Central memory CD4-positive, alpha-beta T cell (primary cell): ENCODE results near the gene PRAMEF5.
"Not testable (repeated sequence)": the region's sequence is repeated elsewhere in the genome, so short reads cannot be mapped to it uniquely, and the experiment has no call there.

Experiments used
- DNase-seq: peaks from one replicate; pipeline ENCODE4 v3.0.0; 2022
- total RNA-seq, 3 experiments: gene quantifications; one replicate each; lab custom pipeline; 2026; lab: John Stamatoyannopoulos, UW

Gene PRAMEF5
- 0 reads per million in 3 experiments for total RNA-seq

DNA sequence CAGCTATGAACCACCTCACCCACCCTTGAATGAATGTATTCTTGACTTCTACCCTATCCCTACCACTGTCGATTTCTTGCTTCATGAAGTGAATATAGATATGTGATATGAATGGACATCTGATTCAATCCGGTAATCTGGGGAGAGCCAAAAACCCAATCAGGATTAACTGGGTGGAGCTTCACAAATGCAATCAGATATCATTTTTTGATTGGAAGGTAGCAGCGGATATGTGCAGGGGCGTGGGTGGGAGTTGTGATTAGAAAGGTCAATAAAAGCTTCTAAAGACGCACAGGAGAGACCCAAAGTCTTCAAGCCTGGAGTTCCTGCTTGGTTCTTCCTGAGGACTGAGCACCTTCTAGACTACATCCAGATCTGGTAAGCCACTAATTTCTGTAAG, at the start of gene PRAMEF5:
PRAMEF5 (plus strand) TSS at position 301 of the 400 bp plus-strand sequence. CDS start 5,071 bp downstream, outside the sequence.
- not testable (repeated sequence) for DNase-seq

- not testable (repeated sequence) for DNase-seq
Observed at GRCh38 chr1:13208712-13209111, 45.3 kb upstream of the PRAMEF5 start.

GRCh38 chr1:13216619-13217018, 37.4 kb upstream of the PRAMEF5 start:
- not testable (repeated sequence) for DNase-seq

DNA sequence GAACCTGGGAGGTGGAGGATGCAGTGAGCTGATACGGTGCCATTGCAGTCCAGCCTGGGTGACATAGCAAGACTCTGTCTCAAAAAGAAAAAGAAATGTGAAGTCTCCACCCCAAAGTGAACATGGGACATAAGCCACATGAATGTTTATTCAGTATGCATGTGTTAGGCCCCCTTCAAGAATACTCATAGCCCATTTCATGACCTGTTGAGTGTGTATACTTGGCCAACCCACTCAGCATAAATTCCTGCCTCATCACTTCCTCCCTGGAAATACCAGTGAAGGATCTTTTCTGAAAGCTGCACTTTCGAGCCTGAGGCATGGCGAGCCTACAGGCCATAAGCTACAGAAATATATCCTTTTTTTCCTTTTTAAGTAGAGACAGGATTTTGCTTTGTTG, 34.8 kb upstream of the PRAMEF5 start:
- DNase-seq: not testable (repeated sequence)

DNA sequence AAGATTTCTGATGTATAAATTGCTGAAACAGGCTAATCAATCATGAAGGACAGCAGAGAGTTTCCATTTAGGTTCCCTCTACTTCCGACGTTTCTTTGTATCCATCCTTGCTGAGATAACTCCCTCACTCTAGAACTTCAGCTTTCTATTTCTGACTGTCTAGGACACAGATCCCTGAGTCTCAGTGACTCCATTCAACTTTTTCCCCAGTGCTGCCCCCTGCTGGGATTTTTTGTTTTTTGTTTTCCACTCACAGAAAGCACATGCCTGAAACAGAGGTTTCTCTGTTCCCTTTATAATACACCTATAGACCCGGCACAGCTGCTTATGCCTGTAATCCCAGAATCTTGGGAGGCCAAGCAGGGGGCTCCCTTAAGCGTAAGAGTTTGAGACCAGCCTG, 31.2 kb upstream of the PRAMEF5 start:
- not testable (repeated sequence) for DNase-seq

- DNase-seq: no peak
Observed at GRCh38 chr1:13224480-13225060, 29.4 kb upstream of the PRAMEF5 start.

DNA sequence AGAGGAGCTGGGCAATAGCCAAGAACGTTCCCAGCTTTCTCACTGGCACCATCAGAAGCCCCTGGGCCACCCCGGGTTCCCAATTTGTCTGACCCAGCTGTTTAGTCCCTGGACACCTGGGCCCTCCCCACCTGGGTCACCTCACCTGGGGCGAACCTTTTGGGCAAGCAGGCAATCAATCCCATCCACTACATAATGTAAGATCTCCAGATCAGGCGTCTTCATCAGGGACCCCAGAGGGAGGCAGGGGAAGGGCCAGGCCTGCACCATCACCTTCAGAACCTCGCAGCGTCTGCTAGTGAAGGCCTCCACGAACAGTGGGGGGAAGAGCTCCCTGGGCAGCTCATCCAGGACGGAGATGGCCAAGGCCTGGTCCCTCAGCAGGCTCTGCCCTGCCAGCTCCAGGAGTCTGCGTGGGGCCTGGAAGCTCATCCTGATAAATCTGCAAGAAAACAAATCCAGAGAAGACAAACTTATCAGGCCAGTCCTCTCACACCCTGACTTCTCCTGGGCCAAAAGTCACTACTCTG, 28.3 kb upstream of the PRAMEF5 start, which contains the start of gene PRAMEF18:
PRAMEF18 (minus strand) TSS at position 480 of the 530 bp plus-strand sequence; CDS start at position 432, 48 bp downstream.
- DNase-seq: not testable (repeated sequence)

DNA sequence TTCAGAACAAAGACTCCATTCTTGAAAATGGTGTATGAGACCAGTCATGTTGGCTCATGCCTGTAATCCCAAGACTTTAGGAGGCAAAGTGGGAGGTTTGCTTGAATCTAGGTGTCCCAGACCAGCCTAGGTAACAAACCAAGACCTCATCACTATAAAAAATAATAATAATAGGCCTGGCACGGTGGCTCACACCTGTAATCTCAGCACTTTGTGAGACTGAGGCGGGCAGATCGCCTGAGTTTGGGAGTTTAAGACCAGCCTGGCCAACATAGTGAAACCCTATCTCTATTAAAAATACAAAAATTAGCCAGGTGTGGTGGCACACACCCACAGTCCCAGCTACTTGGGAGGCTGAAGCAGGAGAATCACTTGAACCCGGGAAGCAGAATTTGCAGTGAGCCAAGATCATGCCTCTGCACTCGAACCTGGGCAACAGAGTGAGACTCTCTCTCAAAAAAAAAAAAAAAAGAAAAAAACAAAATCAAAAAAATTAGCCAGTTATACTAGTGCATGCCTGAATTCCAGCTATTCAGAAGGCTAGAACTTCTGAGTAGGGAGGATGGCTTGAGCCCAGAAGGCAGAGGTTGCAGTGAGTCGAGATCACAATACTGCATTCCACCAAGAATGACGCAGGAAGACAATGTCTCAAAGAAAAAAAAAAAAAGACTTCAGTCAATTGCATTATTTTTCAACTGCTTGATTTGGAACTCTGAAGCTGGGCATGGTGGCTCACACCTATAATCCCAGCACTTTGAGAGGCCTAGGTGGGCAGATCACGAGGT, 26.5 kb upstream of the PRAMEF5 start:
- DNase-seq: not testable (repeated sequence)

GRCh38 chr1:13228343-13228781, 25.6 kb upstream of the PRAMEF5 start:
- DNase-seq: no peak

- DNase-seq: not testable (repeated sequence)
Observed at GRCh38 chr1:13230096-13230495, 23.9 kb upstream of the PRAMEF5 start.

GRCh38 chr1:13230601-13231000, 23.4 kb upstream of the PRAMEF5 start:
- not testable (repeated sequence) for DNase-seq

DNA sequence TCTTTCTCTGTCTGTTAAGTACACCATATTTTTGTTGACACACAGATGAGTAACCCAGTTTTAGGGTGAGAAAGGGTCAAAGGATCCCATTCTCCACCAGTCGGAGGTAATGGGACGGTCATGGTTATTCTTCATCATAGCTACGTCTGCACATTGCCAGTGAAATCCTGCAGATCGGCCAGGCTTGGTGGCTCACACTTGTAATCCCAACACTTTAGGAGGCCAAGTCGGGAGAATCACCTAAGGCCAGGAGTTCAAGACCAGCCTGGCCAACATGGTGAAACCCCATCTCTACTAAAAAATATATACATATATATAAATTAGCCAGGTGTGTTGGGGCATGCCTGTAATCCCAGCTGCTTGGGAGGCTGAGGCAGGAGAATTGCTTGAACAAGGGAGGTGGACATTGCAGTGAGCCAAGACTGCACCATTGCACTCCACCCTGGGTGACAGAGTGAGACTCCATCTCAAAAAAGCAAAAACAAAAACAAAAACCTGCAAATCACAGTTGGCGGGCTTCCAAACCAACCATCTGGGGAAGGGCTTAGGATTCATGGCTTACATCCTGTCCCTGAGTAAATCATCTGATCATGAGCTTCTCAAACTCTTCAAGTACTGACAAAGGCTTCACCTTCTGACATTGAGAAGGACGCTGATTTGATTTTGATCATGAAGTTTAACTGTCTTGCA, 22.8 kb upstream of the PRAMEF5 start:
- not testable (repeated sequence) for DNase-seq

DNA sequence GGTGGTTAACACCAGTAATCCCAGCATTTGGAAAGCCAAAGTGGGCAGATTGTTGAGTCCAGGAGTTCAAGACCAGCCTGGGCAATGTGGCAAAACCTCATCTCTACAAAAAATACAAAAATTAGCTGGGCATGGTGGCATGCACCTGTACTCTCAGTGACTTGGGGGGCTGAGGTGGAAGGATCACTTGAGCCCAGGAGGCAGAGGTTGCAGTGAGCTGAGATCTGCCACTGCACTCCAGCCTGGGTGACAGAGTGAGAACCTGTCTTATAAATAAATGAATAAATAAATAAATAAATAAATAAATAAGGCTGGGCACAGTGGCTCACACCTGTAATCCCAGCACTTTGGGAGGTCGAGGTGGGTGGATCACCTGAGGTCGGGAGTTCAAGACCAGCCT, 21.9 kb upstream of the PRAMEF5 start:
- not testable (repeated sequence) for DNase-seq

GRCh38 chr1:13234057-13234456, 19.9 kb upstream of the PRAMEF5 start:
- DNase-seq: not testable (repeated sequence)

DNA sequence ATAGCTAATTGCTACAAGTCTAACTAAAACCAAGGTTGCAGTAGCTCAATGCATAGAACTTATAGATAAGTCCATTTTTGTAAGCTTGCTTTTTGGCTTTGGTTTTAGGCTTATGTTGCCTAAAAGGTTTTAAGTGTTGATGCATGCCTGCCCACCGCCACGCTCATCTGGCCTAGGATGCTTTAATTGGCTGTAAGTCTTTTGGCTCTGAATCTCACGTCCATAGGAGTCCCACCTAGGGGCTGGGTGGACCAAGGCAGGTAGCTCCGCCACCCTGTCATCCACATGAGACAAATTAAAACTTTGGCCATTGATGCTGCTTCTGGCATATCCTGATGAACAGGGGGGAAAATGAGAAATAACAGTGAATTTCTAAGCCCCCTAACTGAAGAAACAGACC, 16.4 kb upstream of the PRAMEF5 start:
- DNase-seq: not testable (repeated sequence)

DNA sequence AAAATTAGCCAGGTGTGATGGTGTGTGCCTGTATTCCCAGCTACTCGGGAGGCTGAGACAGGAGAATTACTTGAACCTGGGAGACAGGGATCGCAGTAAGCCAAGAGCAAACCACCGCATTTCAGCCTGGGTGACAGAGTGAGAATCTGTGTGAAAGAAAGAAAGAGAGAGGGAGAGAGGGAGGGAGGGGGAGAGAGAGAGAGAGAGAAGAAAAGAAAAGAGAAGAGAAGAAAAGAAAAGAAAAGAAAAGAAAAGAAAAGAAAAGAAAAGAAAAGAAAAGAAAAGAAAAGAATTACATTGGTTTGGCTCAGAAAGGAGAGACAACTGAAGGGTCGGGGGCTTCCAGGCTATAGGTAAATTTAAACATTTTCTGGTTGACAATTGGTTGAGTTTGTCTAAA, 14.4 kb upstream of the PRAMEF5 start:
- not testable (repeated sequence) for DNase-seq

- DNase-seq: not testable (repeated sequence)
Observed at GRCh38 chr1:13243536-13244263, 10.3 kb upstream of the PRAMEF5 start.

DNA sequence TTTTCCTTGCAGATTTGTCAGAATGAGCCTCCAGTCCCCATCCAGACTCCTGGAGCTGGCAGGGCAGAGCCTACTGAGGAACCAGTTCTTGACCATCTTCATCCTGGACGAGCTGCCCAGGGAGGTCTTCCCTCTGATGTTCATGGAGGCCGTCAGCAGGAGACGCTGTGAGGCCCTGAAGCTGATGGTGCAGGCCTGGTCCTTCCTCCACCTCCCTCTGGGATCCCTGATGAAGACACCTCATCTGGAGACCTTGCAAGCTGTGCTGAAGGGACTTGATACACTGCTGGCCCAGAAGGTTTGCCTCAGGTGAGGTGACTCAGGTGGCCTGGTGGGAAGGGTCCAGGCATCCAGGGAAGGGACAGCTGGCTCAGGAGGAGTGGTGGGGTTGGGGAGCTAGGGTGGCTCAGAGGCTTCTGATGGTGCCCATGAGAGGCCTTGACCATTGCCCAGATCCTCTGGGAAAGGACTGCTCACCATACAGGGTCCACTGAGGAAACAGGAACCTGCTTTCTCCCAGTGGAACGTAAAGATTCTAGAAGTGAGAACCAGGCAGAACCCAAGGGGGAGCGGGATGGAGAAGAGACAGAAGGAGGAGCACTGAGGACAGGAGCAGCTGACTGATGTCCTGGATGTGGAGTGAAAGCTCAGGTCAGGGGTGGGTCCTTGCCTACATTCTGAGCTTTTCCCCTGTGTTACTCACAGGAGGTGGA, 8.0 kb upstream of the PRAMEF5 start:
- not testable (repeated sequence) for DNase-seq

DNA sequence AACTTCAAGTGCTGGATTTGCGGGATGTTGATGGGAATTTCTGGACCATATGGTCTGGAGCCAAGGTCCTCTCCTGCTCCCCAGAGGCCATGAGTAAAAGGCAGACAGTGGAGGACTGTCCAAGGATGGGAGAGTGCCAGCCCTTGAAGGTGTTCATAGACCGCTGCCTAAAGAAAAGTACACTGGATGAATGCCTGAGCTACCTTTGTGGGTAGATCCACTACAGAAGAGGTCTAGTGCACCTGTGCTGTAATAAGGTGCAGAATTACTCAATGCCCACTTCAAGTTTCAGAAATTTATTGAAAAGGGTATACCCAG, 7.5 kb upstream of the PRAMEF5 start:
- DNase-seq: not testable (repeated sequence)

GRCh38 chr1:13247122-13247521, 6.9 kb upstream of the PRAMEF5 start:
- DNase-seq: not testable (repeated sequence)

- not testable (repeated sequence) for DNase-seq
Observed at GRCh38 chr1:13265124-13265523, 11.1 kb downstream of the PRAMEF5 start.

DNA sequence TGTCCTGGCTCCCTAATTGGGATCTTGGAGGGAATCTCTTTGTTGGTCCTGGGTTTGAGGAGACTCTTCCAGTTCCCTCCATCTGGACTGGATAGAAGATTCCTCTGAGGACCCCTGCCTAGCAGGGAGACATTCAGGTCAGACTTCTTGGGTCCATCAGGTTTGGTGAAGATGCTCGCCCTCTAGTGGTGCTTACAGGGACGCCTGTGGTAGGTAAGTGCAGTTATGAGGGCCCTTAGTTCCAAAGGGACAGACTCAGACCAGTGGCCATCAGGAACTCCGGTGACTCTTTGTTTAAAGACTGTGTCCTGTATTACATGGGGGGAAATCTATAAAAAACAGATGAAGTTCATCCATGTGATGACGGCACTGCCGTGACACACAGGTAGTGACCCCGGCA, 23.0 kb downstream of the PRAMEF5 start:
- not testable (repeated sequence) for DNase-seq
